HUES64 (cell line): Measurements from ENCODE around the gene RBP2.

Experiments
- H3K27ac ChIP-seq: 2 replicates; pipeline ENCODE4 v1.7.0; 2013; ENCODE audit warnings: low read depth, low read length, inconsistent platforms
- H3K27me3 ChIP-seq: 2 replicates; pipeline ENCODE4 v1.6.1; 2013; ENCODE audit warnings: mild to moderate bottlenecking, low read length; ENCODE audit not compliant: insufficient read depth
- H3K36me3 ChIP-seq: 2 replicates; pipeline ENCODE4 v1.6.1; 2013; ENCODE audit warnings: mild to moderate bottlenecking, low read length; ENCODE audit not compliant: insufficient read depth
- H3K4me1 ChIP-seq: 2 replicates; pipeline ENCODE4 v1.6.1; 2013; ENCODE audit warnings: mild to moderate bottlenecking, low read length, moderate library complexity; ENCODE audit not compliant: insufficient read depth
- H3K4me3 ChIP-seq: 2 replicates; pipeline ENCODE4 v1.5.1; 2013; ENCODE audit warnings: mild to moderate bottlenecking, low read length, moderate library complexity
- H3K9ac ChIP-seq: 2 replicates; pipeline ENCODE4 v1.6.1; 2013; ENCODE audit warnings: mild to moderate bottlenecking, low read depth, low read length
- H3K9me3 ChIP-seq: 2 replicates; pipeline ENCODE4 v1.6.1; 2013; ENCODE audit warnings: low read depth, low read length; ENCODE audit not compliant: insufficient read depth
- WGBS: fragments of 150-250, 120-280 bp; methylation state at CpG from one replicate; pipeline ENCODE4 v1.1.7; 2013; ENCODE audit warnings: missing lambda C conversion rate; 5-methylcytosine and 5-hydroxymethylcytosine counted together

Gene RBP2

DNA sequence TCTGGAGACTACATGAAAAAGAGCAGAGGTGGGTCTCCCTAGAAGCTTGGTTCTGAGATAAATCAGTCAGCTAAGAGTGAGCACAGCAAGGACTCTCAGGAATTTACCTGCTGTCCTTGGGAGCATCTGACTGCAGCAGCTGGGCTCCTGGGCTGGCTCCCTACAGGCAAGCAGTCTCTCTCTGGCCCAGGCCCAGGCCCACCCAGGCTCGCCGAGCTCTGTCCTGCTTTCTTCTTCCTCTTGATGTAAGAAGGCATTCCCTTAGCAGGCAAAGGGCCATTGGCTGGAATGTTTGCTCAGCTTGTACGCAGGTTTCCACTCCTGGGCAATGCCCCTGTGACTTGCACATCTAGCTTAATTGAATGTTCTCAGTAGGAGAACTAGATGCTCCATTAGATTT lies 4.3 kb upstream of the RBP2 start:
- Histone ChIP-seq H3K4me3 (no peak overlapping the region), H3K4me1 (no peaks in the 10 kb centered on the region), H3K9ac (no peak overlapping the region), H3K9me3 (no peaks in the 10 kb centered on the region; the same call in 1 of the 2 replicates), H3K27me3 (no peaks in the 10 kb centered on the region), H3K27ac (no peak overlapping the region), H3K36me3 (no peaks in the 10 kb centered on the region)
- WGBS: 91% methylated on average over 3 of the region's 3 CpGs

DNA sequence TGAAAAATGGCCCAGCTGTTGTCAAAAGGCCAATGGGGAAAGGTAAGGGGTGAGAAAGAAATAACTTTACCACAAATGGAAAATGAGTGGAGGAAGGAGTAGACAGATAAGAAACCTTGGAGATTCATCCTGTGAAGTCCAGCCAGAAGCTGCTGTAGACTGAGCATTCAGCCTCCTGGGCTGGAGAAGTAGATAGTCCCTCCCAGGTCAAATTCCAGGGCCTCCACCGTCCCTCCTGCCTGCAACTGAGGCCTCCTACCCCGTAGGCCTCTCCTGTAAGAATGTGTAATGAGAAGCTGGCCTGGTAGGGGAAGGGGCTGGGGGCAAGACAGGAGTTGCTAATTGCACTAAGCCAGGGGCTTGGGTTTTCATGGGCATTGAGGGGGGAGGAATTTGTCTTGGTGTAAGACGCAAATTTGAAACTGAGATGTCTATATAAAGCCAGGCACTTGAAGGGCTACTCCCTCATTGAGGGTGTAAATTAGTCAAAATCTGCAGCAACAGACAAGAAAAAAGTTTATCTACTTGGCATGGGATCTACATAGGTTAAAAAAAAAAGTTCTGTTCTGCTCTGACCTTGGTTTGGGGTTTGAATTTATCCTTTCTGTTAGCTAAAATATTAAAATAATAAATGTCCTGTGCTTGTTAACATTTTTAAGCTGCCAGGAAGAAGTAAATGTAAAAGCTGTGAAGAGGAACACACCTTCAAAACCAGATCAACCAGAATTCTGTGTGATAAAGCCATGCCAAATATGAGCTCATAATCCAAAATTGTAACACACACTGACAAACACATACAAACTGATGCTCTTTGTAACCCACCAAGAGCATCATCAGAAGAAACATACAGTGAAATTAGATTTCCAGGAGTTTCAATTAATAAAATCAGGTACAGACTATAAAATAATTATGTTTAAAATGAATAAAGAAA lies 1.7 kb upstream of the RBP2 start:
- H3K36me3 ChIP-seq: no peaks in the 10 kb centered on the region
- no peak overlapping the region for H3K9ac ChIP-seq
- no peaks in the 10 kb centered on the region; the same call in 1 of the 2 replicates for H3K9me3 ChIP-seq
- H3K4me1 ChIP-seq: no peaks in the 10 kb centered on the region
- no peak overlapping the region for H3K4me3 ChIP-seq
- H3K27ac ChIP-seq: no peak overlapping the region
- no peaks in the 10 kb centered on the region for H3K27me3 ChIP-seq
- WGBS: 72% methylated on average over 3 of the region's 3 CpGs

DNA sequence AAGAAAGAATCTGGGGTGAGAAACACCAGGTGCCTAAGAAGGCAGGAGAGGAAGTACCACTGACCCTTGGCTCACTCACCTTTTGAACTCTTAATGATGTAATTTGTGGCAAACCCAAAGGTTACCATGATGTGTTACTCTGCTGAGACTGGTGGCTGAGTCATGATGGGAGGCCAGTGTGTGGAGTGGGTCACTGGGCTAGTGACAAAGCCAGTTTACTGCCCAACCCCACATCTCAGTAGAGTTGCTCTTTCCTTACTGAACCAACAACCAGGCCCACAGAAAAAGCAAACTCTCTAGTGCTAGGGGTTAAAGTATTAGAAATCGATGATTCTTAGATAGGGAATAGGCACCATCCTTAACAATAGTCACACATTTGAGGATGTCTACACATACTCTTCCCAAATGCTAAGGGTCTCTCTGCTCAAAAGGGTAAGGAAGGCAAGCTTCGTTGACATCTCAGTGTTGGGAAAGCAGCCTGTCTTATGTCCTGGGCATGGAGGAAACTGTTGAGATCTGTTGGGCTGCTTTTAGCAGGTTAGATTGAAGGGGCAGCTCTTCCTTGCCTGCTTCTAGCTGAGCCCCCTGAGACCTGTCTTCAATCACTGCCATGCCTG lies 3.1 kb downstream of the RBP2 start:
- Histone ChIP-seq H3K4me3 (no peak overlapping the region), H3K4me1 (no peaks in the 10 kb centered on the region), H3K9ac (no peak overlapping the region), H3K9me3 (no peaks in the 10 kb centered on the region), H3K36me3 (no peaks in the 10 kb centered on the region), H3K27me3 (no peaks in the 10 kb centered on the region), H3K27ac (no peak overlapping the region)
- WGBS: 100% methylated on average over 1 of the region's 2 CpGs

DNA sequence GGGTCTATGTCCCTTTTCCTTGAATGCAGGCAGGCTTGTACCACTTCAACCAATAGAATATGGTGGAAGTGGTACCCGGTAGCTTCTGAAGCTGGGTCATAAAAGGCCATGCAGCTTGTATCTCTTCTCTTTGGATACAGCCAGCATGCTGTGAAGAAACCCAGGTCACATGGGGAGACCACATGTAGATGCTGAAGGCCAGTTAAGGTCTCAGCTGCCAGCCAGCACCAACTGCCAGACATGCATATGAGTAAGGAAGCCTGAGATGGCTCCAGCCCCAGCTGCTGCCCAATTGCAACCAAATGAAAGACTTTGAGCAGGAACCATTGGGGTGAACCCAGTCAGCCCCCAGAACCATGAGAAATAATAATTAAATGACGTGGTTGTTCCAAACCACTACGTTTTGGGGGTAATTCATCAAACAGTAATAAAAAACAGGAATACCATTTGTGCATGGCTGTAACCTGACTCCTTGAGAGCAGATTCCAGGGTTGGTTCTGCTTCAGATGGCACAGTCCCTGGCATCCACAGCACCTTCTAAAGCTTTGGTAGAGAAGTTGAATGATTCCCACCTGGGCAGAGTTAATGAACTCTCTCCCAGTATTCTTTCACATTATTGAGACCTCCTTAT lies 3.8 kb downstream of the RBP2 start:
- no peaks in the 10 kb centered on the region for H3K27me3 ChIP-seq
- H3K9me3 ChIP-seq: no peaks in the 10 kb centered on the region
- H3K36me3 ChIP-seq: no peaks in the 10 kb centered on the region
- H3K27ac ChIP-seq: no peak overlapping the region
- no peak overlapping the region for H3K4me3 ChIP-seq
- WGBS: 93% methylated on average over 3 of the region's 3 CpGs
- H3K9ac ChIP-seq: no peak overlapping the region
- no peaks in the 10 kb centered on the region for H3K4me1 ChIP-seq

DNA sequence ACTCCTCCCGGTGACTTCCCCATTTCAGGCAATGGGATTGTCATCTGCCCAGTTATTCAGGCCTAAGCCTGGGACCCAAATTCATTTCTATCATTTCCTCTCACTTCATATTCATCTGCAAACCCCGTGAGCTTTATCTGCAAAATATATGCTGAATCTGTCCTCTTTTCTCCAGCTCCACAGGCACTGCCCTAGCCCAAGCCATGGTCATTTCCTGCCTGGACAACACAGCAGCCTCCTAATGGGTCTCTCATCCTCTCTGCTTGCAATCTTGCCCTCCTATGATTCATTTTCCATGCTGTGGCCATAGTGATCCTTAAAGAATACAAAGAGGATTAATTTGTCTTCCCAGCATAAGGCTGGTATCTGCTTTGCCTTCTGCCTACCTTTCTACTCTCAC lies 6.1 kb downstream of the RBP2 start:
- H3K9me3 ChIP-seq: no peaks in the 10 kb centered on the region
- H3K36me3 ChIP-seq: no peaks in the 10 kb centered on the region
- no peak overlapping the region for H3K9ac ChIP-seq
- WGBS: 91% methylated on average over 2 of the region's 2 CpGs
- H3K27me3 ChIP-seq: no peaks in the 10 kb centered on the region
- H3K27ac ChIP-seq: no peak overlapping the region
- H3K4me1 ChIP-seq: no peaks in the 10 kb centered on the region
- no peak overlapping the region for H3K4me3 ChIP-seq

- 89% methylated on average over 1 of the region's 2 CpGs for whole genome bisulfite sequencing
- no peaks in the 10 kb centered on the region for H3K27me3 ChIP-seq
Observed at GRCh38 chr3:139468399-139468798, 7.9 kb downstream of the RBP2 start.

GRCh38 chr3:139466360-139466759 lies 10.0 kb downstream of the RBP2 start:
- no peak overlapping the region for H3K27ac ChIP-seq
- no peaks in the 10 kb centered on the region for H3K9me3 ChIP-seq
- H3K9ac ChIP-seq: no peak overlapping the region
- no peaks in the 10 kb centered on the region for H3K27me3 ChIP-seq
- no peaks in the 10 kb centered on the region for H3K36me3 ChIP-seq
- 96% methylated on average over 5 of the region's 5 CpGs for WGBS
- H3K4me1 ChIP-seq: no peaks in the 10 kb centered on the region
- no peak overlapping the region for H3K4me3 ChIP-seq

More at GRCh38 chr3:139468399-139468798, 7.9 kb downstream of the RBP2 start:
- no peak overlapping the region for H3K9ac ChIP-seq
- no peaks in the 10 kb centered on the region for H3K36me3 ChIP-seq
- no peak overlapping the region for H3K4me3 ChIP-seq
- H3K4me1 ChIP-seq: no peaks in the 10 kb centered on the region
- H3K9me3 ChIP-seq: no peaks in the 10 kb centered on the region
- no peak overlapping the region for H3K27ac ChIP-seq

- Histone ChIP-seq H3K36me3 (no peaks in the 10 kb centered on the region), H3K27ac (no peak overlapping the region), H3K27me3 (no peaks in the 10 kb centered on the region), H3K4me1 (no peaks in the 10 kb centered on the region), H3K9ac (no peak overlapping the region), H3K9me3 (no peaks in the 10 kb centered on the region), H3K4me3 (no peak overlapping the region)
- 97% methylated on average over 7 of the region's 7 CpGs for WGBS
Observed at GRCh38 chr3:139465636-139466035, 10.7 kb downstream of the RBP2 start.

DNA sequence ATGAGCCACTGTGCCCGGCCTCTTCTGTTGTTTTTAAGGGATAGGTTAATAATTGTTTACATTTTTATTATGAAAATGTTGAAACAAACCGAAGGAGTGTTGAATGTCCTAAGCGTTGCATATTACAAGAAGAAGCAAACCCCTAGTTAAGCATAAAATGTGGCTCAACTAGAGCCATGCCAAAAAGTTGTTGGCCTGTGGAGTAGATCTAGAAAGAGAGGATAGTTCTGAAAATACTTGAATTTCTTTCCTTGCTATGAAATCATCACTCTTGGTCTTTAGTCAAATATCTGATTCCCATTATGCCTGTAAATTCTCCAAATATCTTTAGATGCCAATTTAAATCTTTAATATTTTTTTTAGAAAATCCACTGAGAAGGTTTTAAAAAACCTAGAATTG lies 12.8 kb downstream of the RBP2 start:
- 82% methylated on average over 3 of the region's 3 CpGs for WGBS
- H3K36me3 ChIP-seq: no peaks in the 10 kb centered on the region

GRCh38 chr3:139460529-139460928 lies 15.8 kb downstream of the RBP2 start:
- WGBS: 81% methylated on average over 2 of the region's 2 CpGs
- Histone ChIP-seq H3K27ac (no peak overlapping the region), H3K9me3 (no peaks in the 10 kb centered on the region), H3K9ac (no peak overlapping the region), H3K36me3 (no peaks in the 10 kb centered on the region), H3K4me3 (no peak overlapping the region), H3K27me3 (no peaks in the 10 kb centered on the region), H3K4me1 (peaks cover 12% of the 10 kb centered on the region)

More for the DNA sequence above, 12.8 kb downstream of the RBP2 start:
- H3K9me3 ChIP-seq: no peaks in the 10 kb centered on the region
- H3K4me1 ChIP-seq: no peaks in the 10 kb centered on the region
- no peaks in the 10 kb centered on the region for H3K27me3 ChIP-seq
- no peak overlapping the region for H3K4me3 ChIP-seq
- no peak overlapping the region for H3K27ac ChIP-seq
- H3K9ac ChIP-seq: no peak overlapping the region

GRCh38 chr3:139460076-139460475 lies 16.2 kb downstream of the RBP2 start:
- Histone ChIP-seq H3K4me3 (no peak overlapping the region), H3K36me3 (no peaks in the 10 kb centered on the region), H3K4me1 (peaks cover 17% of the 10 kb centered on the region), H3K27ac (no peak overlapping the region), H3K9me3 (no peaks in the 10 kb centered on the region), H3K27me3 (no peaks in the 10 kb centered on the region), H3K9ac (no peak overlapping the region)
